ENCODE data around the gene GDPD3. TPM values are rescaled to one million over a fixed set of nuclear protein-coding genes. Genes with fewer than 3 reads are reported as not detected.
A peak's percentile ranks its signal among the peaks of the same experiment; 100 is the strongest.

GDPD3 gene
- total and polyA plus RNA-seq, 10 of the 15 experiments (the other 5 are each of a cell fraction or from before 2014, with no cell fraction given): 0.29 to 3.3 (median 0.97) TPM

DNA sequence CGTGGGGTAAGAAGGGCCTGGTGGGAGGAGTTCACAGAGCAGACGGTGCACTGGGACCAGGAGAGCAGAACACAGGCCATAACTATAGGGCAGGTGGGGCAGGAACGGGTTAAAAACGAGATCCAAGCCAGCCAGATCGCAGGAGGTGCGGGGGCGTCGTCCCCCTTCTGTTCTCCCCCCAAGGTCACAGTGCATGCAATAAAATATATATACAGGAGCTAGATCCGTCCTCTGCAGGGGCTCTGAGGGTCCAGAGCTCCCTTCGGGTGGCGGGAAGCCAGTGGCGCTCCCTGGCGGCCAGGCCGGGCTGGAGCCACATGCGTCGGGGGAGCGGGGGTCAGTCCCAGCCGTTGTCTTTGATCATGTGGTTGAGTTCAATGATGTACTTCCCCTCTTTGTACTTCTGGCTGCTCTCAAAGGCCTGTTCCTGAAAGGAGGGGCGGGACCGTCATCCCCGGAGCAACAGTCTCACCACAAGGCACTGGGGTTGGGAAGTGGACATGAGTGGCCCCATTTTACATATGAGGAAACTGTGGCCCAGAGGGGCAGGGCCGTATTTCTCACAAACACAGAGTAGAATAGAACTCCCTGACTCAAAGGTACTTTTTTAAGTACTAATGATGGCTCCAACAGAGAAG lies 20.8 kb downstream of the GDPD3 start (continued):
- TF ChIP-seq NFXL1 (IDR thresholded peaks at IDR 0.05; ENCODE audit: borderline replicate concordance) (no peak), ASH2L (IDR thresholded peaks at IDR 0.05; ENCODE audit: borderline replicate concordance, low read depth) (no peak), BACH1 (IDR thresholded peaks at IDR 0.05; ENCODE audit: borderline replicate concordance) (peak; percentile 46; the same call in 1 of the 2 replicates), BHLHE40 (IDR thresholded peaks at IDR 0.05; ENCODE audit: borderline replicate concordance in 1 of 2, low read depth in 2 of 2, low read length in 1 of 2) (peak; percentile 53 to 56; a peak in 2 of 4 replicates), MEF2B (IDR thresholded peaks at IDR 0.05; ENCODE audit: partially characterized antibody, poor library complexity, severe bottlenecking) (peak; percentile 60), CBFB (IDR thresholded peaks at IDR 0.05; ENCODE audit: low read depth) (no peak; the same call in 1 of the 2 replicates), ZNF384 (IDR thresholded peaks at IDR 0.05; ENCODE audit: borderline replicate concordance, low read depth, low read length) (0 out of 2 replicates have a peak, but pooled peaks have one; percentile 11), CEBPB (IDR thresholded peaks at IDR 0.05; ENCODE audit: borderline replicate concordance in 1 of 2, low read depth in 2 of 2, low read length in 2 of 2) (no peak), NR2F1 (conservative IDR thresholded peaks at IDR 0.05) (no peak), GATAD2B (conservative IDR thresholded peaks at IDR 0.05; ENCODE audit: low read depth) (no peak; the same call in 1 of the 2 replicates)
- TF ChIP-seq, protein P1, sequence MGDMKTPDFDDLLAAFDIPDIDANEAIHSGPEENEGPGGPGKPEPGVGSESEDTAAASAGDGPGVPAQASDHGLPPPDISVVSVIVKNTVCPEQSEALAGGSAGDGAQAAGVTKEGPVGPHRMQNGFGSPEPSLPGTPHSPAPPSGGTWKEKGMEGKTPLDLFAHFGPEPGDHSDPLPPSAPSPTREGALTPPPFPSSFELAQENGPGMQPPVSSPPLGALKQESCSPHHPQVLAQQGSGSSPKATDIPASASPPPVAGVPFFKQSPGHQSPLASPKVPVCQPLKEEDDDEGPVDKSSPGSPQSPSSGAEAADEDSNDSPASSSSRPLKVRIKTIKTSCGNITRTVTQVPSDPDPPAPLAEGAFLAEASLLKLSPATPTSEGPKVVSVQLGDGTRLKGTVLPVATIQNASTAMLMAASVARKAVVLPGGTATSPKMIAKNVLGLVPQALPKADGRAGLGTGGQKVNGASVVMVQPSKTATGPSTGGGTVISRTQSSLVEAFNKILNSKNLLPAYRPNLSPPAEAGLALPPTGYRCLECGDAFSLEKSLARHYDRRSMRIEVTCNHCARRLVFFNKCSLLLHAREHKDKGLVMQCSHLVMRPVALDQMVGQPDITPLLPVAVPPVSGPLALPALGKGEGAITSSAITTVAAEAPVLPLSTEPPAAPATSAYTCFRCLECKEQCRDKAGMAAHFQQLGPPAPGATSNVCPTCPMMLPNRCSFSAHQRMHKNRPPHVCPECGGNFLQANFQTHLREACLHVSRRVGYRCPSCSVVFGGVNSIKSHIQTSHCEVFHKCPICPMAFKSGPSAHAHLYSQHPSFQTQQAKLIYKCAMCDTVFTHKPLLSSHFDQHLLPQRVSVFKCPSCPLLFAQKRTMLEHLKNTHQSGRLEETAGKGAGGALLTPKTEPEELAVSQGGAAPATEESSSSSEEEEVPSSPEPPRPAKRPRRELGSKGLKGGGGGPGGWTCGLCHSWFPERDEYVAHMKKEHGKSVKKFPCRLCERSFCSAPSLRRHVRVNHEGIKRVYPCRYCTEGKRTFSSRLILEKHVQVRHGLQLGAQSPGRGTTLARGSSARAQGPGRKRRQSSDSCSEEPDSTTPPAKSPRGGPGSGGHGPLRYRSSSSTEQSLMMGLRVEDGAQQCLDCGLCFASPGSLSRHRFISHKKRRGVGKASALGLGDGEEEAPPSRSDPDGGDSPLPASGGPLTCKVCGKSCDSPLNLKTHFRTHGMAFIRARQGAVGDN (IDR thresholded peaks at IDR 0.05): peak; percentile 99
- TF ChIP-seq, protein P2, sequence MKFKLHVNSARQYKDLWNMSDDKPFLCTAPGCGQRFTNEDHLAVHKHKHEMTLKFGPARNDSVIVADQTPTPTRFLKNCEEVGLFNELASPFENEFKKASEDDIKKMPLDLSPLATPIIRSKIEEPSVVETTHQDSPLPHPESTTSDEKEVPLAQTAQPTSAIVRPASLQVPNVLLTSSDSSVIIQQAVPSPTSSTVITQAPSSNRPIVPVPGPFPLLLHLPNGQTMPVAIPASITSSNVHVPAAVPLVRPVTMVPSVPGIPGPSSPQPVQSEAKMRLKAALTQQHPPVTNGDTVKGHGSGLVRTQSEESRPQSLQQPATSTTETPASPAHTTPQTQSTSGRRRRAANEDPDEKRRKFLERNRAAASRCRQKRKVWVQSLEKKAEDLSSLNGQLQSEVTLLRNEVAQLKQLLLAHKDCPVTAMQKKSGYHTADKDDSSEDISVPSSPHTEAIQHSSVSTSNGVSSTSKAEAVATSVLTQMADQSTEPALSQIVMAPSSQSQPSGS (IDR thresholded peaks at IDR 0.05; ENCODE audit: low read length): no peak
- TF ChIP-seq, protein P3, sequence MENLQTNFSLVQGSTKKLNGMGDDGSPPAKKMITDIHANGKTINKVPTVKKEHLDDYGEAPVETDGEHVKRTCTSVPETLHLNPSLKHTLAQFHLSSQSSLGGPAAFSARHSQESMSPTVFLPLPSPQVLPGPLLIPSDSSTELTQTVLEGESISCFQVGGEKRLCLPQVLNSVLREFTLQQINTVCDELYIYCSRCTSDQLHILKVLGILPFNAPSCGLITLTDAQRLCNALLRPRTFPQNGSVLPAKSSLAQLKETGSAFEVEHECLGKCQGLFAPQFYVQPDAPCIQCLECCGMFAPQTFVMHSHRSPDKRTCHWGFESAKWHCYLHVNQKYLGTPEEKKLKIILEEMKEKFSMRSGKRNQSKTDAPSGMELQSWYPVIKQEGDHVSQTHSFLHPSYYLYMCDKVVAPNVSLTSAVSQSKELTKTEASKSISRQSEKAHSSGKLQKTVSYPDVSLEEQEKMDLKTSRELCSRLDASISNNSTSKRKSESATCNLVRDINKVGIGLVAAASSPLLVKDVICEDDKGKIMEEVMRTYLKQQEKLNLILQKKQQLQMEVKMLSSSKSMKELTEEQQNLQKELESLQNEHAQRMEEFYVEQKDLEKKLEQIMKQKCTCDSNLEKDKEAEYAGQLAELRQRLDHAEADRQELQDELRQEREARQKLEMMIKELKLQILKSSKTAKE (IDR thresholded peaks at IDR 0.05; ENCODE audit: low read depth, poor library complexity, severe bottlenecking): peak; percentile 41
- TF ChIP-seq, protein P4, sequence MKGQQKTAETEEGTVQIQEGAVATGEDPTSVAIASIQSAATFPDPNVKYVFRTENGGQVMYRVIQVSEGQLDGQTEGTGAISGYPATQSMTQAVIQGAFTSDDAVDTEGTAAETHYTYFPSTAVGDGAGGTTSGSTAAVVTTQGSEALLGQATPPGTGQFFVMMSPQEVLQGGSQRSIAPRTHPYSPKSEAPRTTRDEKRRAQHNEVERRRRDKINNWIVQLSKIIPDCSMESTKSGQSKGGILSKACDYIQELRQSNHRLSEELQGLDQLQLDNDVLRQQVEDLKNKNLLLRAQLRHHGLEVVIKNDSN (IDR thresholded peaks at IDR 0.05; ENCODE audit: borderline replicate concordance, extremely low read length, insufficient read depth, low read depth, low read length): peak; percentile 29
- TF ChIP-seq, protein P5, sequence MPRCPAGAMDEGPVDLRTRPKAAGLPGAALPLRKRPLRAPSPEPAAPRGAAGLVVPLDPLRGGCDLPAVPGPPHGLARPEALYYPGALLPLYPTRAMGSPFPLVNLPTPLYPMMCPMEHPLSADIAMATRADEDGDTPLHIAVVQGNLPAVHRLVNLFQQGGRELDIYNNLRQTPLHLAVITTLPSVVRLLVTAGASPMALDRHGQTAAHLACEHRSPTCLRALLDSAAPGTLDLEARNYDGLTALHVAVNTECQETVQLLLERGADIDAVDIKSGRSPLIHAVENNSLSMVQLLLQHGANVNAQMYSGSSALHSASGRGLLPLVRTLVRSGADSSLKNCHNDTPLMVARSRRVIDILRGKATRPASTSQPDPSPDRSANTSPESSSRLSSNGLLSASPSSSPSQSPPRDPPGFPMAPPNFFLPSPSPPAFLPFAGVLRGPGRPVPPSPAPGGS (IDR thresholded peaks at IDR 0.05; ENCODE audit: borderline replicate concordance, insufficient read depth, low read depth, low read length, poor library complexity, severe bottlenecking): no peak
- TF ChIP-seq, protein P6, sequence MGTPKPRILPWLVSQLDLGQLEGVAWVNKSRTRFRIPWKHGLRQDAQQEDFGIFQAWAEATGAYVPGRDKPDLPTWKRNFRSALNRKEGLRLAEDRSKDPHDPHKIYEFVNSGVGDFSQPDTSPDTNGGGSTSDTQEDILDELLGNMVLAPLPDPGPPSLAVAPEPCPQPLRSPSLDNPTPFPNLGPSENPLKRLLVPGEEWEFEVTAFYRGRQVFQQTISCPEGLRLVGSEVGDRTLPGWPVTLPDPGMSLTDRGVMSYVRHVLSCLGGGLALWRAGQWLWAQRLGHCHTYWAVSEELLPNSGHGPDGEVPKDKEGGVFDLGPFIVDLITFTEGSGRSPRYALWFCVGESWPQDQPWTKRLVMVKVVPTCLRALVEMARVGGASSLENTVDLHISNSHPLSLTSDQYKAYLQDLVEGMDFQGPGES (IDR thresholded peaks at IDR 0.05): no peak
